PFSK-1 (cell line): ENCODE measurements around the gene ASTE1.

Experiments used
- FOXP2 ChIP-seq: optimal IDR thresholded peaks from 2 replicates; pipeline ENCODE3; 2011; ENCODE audit warnings: borderline replicate concordance, control low read depth, inconsistent platforms; ENCODE audit not compliant: insufficient read depth; ENCODE audit errors: extremely low read length, extremely low read depth
- POLR2AphosphoS5 ChIP-seq: IDR thresholded peaks from 2 replicates; pipeline ENCODE4 v1.6.1; 2012; ENCODE audit warnings: low read depth, mild to moderate bottlenecking, control low read depth, low read length, moderate library complexity
- REST ChIP-seq, 2 experiments: IDR thresholded peaks; 2 replicates each; pipeline versions ENCODE4 v1.6.1 to v1.8.0; 2011 to 2012; ENCODE audit warnings: low read depth in 2 of 2, low read length in 2 of 2, control low read depth in 1 of 2, inconsistent platforms in 1 of 2, mild to moderate bottlenecking in 1 of 2, moderate library complexity in 1 of 2; ENCODE audit not compliant: insufficient read depth in 1 of 2
- SIN3A ChIP-seq: IDR thresholded peaks from 2 replicates; pipeline ENCODE4 v1.6.1; 2012; ENCODE audit warnings: mild to moderate bottlenecking, low read length, moderate library complexity, borderline replicate concordance; ENCODE audit not compliant: insufficient read depth
- TAF1 ChIP-seq: IDR thresholded peaks from 2 replicates; pipeline ENCODE4 v1.6.1; 2012; ENCODE audit warnings: low read length, control low read depth, borderline replicate concordance; ENCODE audit not compliant: insufficient read depth

The ASTE1 gene

GRCh38 chr3:131067983-131068382, 41.4 kb upstream of the ASTE1 start:
- TF ChIP-seq FOXP2 (no peak), SIN3A (no peak), REST (IDR thresholded peaks at IDR 0.05; ENCODE audit: insufficient read depth in 1 of 2, low read depth in 2 of 2, low read length in 2 of 2) (no peak), TAF1 (no peak), POLR2AphosphoS5 (no peak)

GRCh38 chr3:131053043-131053859, 26.6 kb upstream of the ASTE1 start:
- TF ChIP-seq FOXP2 (no peak), POLR2AphosphoS5 (no peak), SIN3A (no peak), TAF1 (no peak), REST (IDR thresholded peaks at IDR 0.05; ENCODE audit: insufficient read depth in 1 of 2, low read depth in 2 of 2, low read length in 2 of 2) (no peak)

GRCh38 chr3:131050001-131050400, 23.4 kb upstream of the ASTE1 start:
- TF ChIP-seq TAF1 = no peak
- no peak for TF ChIP-seq POLR2AphosphoS5
- TF ChIP-seq REST (IDR thresholded peaks at IDR 0.05; ENCODE audit: insufficient read depth in 1 of 2, low read depth in 2 of 2, low read length in 2 of 2) = no peak
- TF ChIP-seq FOXP2 = no peak

- no peak for TF ChIP-seq SIN3A
- no peak for TF ChIP-seq FOXP2
- no peak for TF ChIP-seq REST (IDR thresholded peaks at IDR 0.05; ENCODE audit: insufficient read depth in 1 of 2, low read depth in 2 of 2, low read length in 2 of 2)
- no peak for TF ChIP-seq POLR2AphosphoS5
- no peak for TF ChIP-seq TAF1
Observed at GRCh38 chr3:131048030-131048429, 21.4 kb upstream of the ASTE1 start.

GRCh38 chr3:131047582-131047981, 21.0 kb upstream of the ASTE1 start:
- TF ChIP-seq REST (IDR thresholded peaks at IDR 0.05; ENCODE audit: insufficient read depth in 1 of 2, low read depth in 2 of 2, low read length in 2 of 2) = no peak
- TF ChIP-seq POLR2AphosphoS5 = no peak
- no peak for TF ChIP-seq TAF1
- TF ChIP-seq SIN3A = no peak
- TF ChIP-seq FOXP2 = no peak
